Parathyroid adenoma (tissue), 2 donors: ENCODE measurements around the gene PANX2.

Experiments used
- H2AFZ ChIP-seq: fragments of 300-600 bp; sonication (generic); one replicate; pipeline ENCODE4 v1.7.0; 2017; ENCODE audit warnings: antibody characterized with exemption, mild to moderate bottlenecking
- H3K27ac ChIP-seq: fragments of 300-600 bp; sonication (generic); one replicate; pipeline ENCODE4 v1.7.0; 2017
- H3K27me3 ChIP-seq: fragments of 300-600 bp; sonication (generic); one replicate; pipeline ENCODE4 v1.7.0; 2017; ENCODE audit warnings: low read length; ENCODE audit not compliant: control insufficient read depth, insufficient read depth
- H3K36me3 ChIP-seq: fragments of 300-600 bp; sonication (generic); one replicate; pipeline ENCODE4 v1.7.0; 2017; ENCODE audit warnings: low read length; ENCODE audit not compliant: control insufficient read depth, insufficient read depth
- H3K4me1 ChIP-seq: fragments of 300-600 bp; sonication (generic); one replicate; pipeline ENCODE4 v1.7.0; 2017; ENCODE audit warnings: control low read depth
- H3K4me2 ChIP-seq: fragments of 300-600 bp; sonication (generic); one replicate; pipeline ENCODE4 v1.7.0; 2017; ENCODE audit warnings: low read length
- H3K4me3 ChIP-seq: fragments of 300-600 bp; sonication (generic); one replicate; pipeline ENCODE4 v1.7.0; 2017; ENCODE audit warnings: low read depth, low read length
- H3K79me2 ChIP-seq: fragments of 300-600 bp; sonication (generic); one replicate; pipeline ENCODE4 v1.7.0; 2017; ENCODE audit warnings: control low read depth
- H3K9ac ChIP-seq: fragments of 300-600 bp; sonication (generic); one replicate; pipeline ENCODE4 v1.7.0; 2017; ENCODE audit warnings: mild to moderate bottlenecking
- H3K9me3 ChIP-seq: fragments of 300-600 bp; sonication (generic); one replicate; pipeline ENCODE4 v1.7.0; 2017; ENCODE audit warnings: low read length; ENCODE audit not compliant: control insufficient read depth
- TF ChIP-seq, protein P1 (sequence below): fragments of 300-600 bp; sonication (generic); IDR thresholded peaks from one replicate; pipeline ENCODE4 v1.7.0; 2017; ENCODE audit warnings: antibody characterized with exemption, mild to moderate bottlenecking
- donor health status: primary hyperparathyroidism.

PANX2 gene, protein sequence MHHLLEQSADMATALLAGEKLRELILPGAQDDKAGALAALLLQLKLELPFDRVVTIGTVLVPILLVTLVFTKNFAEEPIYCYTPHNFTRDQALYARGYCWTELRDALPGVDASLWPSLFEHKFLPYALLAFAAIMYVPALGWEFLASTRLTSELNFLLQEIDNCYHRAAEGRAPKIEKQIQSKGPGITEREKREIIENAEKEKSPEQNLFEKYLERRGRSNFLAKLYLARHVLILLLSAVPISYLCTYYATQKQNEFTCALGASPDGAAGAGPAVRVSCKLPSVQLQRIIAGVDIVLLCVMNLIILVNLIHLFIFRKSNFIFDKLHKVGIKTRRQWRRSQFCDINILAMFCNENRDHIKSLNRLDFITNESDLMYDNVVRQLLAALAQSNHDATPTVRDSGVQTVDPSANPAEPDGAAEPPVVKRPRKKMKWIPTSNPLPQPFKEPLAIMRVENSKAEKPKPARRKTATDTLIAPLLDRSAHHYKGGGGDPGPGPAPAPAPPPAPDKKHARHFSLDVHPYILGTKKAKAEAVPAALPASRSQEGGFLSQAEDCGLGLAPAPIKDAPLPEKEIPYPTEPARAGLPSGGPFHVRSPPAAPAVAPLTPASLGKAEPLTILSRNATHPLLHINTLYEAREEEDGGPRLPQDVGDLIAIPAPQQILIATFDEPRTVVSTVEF

DNA sequence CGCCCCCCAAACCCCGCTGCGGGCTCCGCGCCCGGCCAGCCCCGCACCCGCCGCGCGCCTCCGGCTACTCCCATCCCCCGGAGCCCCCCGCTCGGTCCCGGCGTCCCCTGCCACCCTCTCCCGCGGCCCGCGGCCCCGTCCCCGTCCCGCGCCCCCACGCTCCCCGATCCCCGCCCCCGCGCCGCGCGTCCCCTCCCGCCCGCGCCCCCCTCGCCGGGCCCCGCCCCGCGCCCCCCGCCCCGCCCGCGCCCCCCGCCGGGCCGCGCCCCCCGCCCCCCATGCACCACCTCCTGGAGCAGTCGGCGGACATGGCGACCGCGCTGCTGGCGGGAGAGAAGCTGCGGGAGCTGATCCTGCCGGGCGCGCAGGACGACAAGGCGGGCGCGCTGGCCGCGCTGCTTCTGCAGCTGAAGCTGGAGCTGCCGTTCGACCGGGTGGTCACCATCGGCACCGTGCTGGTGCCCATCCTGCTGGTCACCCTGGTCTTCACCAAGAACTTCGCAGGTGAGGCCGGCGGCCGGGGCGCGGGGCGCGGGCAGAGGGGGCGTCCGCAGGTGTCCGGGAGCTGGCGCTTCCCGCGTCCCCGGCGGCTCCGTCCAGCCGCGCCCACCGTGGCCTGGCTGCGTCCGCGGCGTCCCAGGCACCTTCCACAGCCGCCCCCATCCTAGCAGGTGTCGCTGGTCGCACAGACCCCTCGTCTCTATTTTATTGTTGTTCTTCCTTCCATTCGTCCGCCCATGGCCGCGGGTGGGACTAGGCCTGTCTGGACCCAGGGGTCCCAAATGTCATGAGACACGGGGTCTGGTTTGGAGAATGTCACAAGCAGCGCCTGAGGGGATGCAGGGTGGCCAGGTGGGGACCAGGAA lies at the start of gene PANX2:
Gene PANX2 (plus strand): TSS at position 279 of the 866 bp plus-strand sequence. CDS start 0 bp downstream, at position 279.
- Histone ChIP-seq H3K9me3 (no peaks in the 10 kb centered on the region), H3K27me3 (no peaks in the 10 kb centered on the region), H3K79me2 (no peaks in the 10 kb centered on the region), H3K9ac (no peak within 1 kb of the TSS), H3K27ac (no peak within 1 kb of the TSS), H3K4me2 (peak within 1 kb of the TSS; percentile 47), H3K36me3 (no peaks in the 10 kb centered on the region), H3K4me3 (no peak within 1 kb of the TSS), H2AFZ (no peak within 1 kb of the TSS), H3K4me1 (no peaks in the 10 kb centered on the region)
- TF ChIP-seq, protein P1, sequence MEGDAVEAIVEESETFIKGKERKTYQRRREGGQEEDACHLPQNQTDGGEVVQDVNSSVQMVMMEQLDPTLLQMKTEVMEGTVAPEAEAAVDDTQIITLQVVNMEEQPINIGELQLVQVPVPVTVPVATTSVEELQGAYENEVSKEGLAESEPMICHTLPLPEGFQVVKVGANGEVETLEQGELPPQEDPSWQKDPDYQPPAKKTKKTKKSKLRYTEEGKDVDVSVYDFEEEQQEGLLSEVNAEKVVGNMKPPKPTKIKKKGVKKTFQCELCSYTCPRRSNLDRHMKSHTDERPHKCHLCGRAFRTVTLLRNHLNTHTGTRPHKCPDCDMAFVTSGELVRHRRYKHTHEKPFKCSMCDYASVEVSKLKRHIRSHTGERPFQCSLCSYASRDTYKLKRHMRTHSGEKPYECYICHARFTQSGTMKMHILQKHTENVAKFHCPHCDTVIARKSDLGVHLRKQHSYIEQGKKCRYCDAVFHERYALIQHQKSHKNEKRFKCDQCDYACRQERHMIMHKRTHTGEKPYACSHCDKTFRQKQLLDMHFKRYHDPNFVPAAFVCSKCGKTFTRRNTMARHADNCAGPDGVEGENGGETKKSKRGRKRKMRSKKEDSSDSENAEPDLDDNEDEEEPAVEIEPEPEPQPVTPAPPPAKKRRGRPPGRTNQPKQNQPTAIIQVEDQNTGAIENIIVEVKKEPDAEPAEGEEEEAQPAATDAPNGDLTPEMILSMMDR = no peak

DNA sequence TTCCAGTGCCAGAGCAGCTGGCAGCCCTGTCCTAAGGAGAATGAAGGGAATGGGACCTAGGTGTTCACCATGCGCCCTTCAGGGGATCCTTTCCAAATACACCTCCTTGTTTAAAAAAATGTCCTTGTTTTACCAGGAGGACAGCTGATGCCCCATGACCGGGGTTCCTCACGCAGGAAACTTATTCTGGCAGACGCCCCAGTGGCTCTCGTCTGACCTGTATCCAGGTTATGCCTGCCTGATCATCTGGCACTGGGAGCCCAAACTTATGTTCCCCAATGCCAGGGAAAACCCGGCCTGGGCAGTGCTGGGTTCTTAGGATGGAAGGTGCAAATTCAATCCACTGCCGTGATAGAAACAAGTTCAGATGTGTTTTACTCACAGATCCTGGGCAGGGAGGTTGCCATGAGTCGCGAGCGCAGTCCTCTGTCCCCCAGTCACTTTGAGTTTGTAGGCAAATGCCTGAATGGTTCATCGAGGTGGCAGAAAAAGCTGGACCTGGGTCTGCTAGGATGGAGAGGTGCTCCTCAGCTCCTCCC lies 49.3 kb upstream of the PANX2 start:
- Histone ChIP-seq H2AFZ (no peak overlapping the region), H3K4me2 (no peak overlapping the region), H3K9ac (no peak overlapping the region), H3K27ac (no peak overlapping the region), H3K36me3 (no peaks in the 10 kb centered on the region), H3K27me3 (no peaks in the 10 kb centered on the region), H3K79me2 (no peaks in the 10 kb centered on the region), H3K4me1 (no peaks in the 10 kb centered on the region), H3K9me3 (no peaks in the 10 kb centered on the region), H3K4me3 (no peak overlapping the region)
- TF ChIP-seq, protein P1 = no peak

DNA sequence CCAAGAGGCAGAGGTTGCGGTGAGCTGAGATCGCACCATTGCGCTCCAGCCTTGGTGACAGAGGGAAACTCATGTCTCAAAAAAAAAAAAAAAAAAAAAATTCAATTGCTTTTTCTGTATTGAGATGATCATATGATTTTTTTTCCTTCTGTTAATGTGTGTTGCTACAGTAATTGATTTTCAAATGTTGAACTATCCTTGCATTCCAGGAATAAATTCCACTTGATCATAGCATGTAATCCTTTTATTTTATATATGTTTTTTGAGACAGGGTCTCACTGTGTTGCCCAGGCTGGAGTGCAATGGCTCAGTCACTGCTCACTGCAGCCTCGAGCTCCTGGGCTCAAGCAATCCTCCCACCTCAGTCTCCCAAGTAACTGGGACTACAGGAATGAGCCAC lies 47.4 kb upstream of the PANX2 start:
- Histone ChIP-seq H3K9me3 (no peaks in the 10 kb centered on the region), H3K4me2 (no peak overlapping the region), H3K27me3 (no peaks in the 10 kb centered on the region), H3K27ac (no peak overlapping the region), H3K9ac (no peak overlapping the region), H3K4me1 (no peaks in the 10 kb centered on the region), H3K36me3 (no peaks in the 10 kb centered on the region), H3K79me2 (no peaks in the 10 kb centered on the region), H3K4me3 (no peak overlapping the region), H2AFZ (no peak overlapping the region)
- TF ChIP-seq, protein P1 = no peak

DNA sequence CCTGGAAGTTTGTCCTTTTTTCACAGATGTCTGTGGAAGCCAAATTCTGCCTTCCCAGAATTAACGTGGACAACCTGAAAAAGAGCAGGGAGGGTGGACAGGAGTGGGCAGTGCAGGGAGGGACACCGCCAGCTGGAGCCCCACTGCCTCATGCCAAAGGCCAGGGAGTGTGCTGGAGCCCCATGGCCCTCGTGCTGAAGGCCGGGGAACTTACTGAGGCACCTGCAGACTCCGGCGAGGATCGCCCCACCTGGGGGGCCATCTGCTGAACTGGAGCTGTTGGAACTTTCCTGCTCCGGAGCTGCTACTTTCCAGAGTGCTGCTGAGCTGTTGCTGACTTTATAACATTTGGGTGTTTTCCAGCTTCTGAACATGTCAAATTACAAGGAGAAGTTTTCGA lies 45.5 kb upstream of the PANX2 start:
- H3K4me1 ChIP-seq = no peaks in the 10 kb centered on the region
- no peaks in the 10 kb centered on the region for H3K79me2 ChIP-seq
- H3K4me2 ChIP-seq = no peak overlapping the region
- H3K4me3 ChIP-seq = no peak overlapping the region
- H3K9ac ChIP-seq = no peak overlapping the region
- H3K36me3 ChIP-seq = no peaks in the 10 kb centered on the region
- H3K27ac ChIP-seq = no peak overlapping the region
- H2AFZ ChIP-seq = no peak overlapping the region
- TF ChIP-seq, protein P1 = no peak
- no peaks in the 10 kb centered on the region for H3K9me3 ChIP-seq
- no peaks in the 10 kb centered on the region for H3K27me3 ChIP-seq
